Nephron (organoid): ENCODE results near the gene SLIT1.

ENCODE experiments used
- H3K27ac Mint-ChIP-seq, 3 experiments: 2 replicates each; pipeline ENCODE4 v1.8.0; 2020; ENCODE audit warnings: mixed read lengths in 3 of 3, mild to moderate bottlenecking in 2 of 3, moderate library complexity in 1 of 3
- H3K27me3 Mint-ChIP-seq: 2 replicates; pipeline ENCODE4 v1.8.0; 2021; ENCODE audit warnings: low read depth, mild to moderate bottlenecking, moderate library complexity, mixed read lengths
- H3K36me3 Mint-ChIP-seq: 2 replicates; pipeline ENCODE4 v1.8.0; 2020; ENCODE audit warnings: low read depth, mixed read lengths
- H3K4me1 Mint-ChIP-seq: 2 replicates; pipeline ENCODE4 v1.8.0; 2020; ENCODE audit warnings: mixed read lengths
- H3K4me3 Mint-ChIP-seq, 3 experiments: 2 replicates each; pipeline ENCODE4 v1.8.0; 2020; ENCODE audit warnings: mild to moderate bottlenecking in 3 of 3, mixed read lengths in 3 of 3, moderate library complexity in 2 of 3
- H3K9me3 Mint-ChIP-seq: 2 replicates; pipeline ENCODE4 v1.8.0; 2020; ENCODE audit warnings: mixed read lengths
- TF ChIP-seq, protein P1 (sequence below), 3 experiments: fragments of 200-600 bp; sonication (generic); IDR thresholded peaks; one replicate each; pipeline ENCODE4 v1.5.0; 2021; ENCODE audit warnings: antibody characterized with exemption in 3 of 3; ENCODE audit not compliant: unreplicated experiment in 3 of 3

SLIT1 gene

DNA sequence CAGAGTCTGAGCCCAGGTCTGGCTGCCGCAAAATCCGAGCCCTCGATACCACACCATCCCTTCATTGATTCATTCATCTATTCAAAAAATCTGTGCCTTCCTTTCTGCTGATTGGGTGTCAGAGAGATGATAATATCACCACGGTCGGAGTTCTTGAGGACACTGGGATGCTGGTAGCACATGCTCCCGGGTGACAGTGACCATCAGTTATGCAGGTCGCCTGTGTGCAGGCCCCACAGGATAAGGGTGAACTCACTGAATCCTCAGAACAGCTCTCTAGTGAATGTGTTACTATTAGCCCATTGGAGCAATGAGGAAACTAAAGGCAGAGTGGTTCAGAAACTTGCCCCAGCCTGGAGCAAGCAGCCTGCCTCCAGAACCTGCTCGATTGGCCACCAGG, 145.1 kb downstream of the SLIT1 start:
- no peaks in the 10 kb centered on the region for H3K36me3 Mint-ChIP-seq

DNA sequence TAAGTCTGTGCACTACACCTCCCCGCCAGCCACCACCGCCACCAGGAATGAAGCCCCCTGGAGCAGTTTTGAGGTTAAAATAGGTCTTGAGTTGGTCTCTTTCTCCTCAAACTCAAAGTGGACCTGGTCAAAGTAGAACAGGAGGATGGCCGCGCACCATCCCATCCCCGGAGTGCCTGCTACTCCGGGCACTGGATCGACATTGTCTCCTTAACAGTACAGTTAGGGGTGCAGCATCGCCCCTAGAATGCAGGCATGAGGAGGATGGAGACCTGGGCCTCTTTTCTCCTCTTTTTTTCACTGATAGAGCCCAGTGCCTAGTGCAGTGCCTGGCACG, 145.5 kb downstream of the SLIT1 start:
- Mint-ChIP-seq H3K4me3 (no peak overlapping the region), H3K4me1 (peaks cover 5% of the 10 kb centered on the region), H3K36me3 (no peaks in the 10 kb centered on the region), H3K27ac (no peak overlapping the region), H3K9me3 (no peaks in the 10 kb centered on the region), H3K27me3 (peaks cover 6% of the 10 kb centered on the region)
- TF ChIP-seq, protein P1, sequence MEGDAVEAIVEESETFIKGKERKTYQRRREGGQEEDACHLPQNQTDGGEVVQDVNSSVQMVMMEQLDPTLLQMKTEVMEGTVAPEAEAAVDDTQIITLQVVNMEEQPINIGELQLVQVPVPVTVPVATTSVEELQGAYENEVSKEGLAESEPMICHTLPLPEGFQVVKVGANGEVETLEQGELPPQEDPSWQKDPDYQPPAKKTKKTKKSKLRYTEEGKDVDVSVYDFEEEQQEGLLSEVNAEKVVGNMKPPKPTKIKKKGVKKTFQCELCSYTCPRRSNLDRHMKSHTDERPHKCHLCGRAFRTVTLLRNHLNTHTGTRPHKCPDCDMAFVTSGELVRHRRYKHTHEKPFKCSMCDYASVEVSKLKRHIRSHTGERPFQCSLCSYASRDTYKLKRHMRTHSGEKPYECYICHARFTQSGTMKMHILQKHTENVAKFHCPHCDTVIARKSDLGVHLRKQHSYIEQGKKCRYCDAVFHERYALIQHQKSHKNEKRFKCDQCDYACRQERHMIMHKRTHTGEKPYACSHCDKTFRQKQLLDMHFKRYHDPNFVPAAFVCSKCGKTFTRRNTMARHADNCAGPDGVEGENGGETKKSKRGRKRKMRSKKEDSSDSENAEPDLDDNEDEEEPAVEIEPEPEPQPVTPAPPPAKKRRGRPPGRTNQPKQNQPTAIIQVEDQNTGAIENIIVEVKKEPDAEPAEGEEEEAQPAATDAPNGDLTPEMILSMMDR (IDR thresholded peaks at IDR 0.05; ENCODE audit: unreplicated experiment in 3 of 3) = no peak

More for the DNA sequence above, 145.1 kb downstream of the SLIT1 start:
- Mint-ChIP-seq H3K4me3 (no peak overlapping the region), H3K4me1 (peaks cover 5% of the 10 kb centered on the region), H3K27ac (no peak overlapping the region), H3K27me3 (peaks cover 6% of the 10 kb centered on the region), H3K9me3 (no peaks in the 10 kb centered on the region)
- TF ChIP-seq, protein P1 (IDR thresholded peaks at IDR 0.05; ENCODE audit: unreplicated experiment in 3 of 3) = no peak

DNA sequence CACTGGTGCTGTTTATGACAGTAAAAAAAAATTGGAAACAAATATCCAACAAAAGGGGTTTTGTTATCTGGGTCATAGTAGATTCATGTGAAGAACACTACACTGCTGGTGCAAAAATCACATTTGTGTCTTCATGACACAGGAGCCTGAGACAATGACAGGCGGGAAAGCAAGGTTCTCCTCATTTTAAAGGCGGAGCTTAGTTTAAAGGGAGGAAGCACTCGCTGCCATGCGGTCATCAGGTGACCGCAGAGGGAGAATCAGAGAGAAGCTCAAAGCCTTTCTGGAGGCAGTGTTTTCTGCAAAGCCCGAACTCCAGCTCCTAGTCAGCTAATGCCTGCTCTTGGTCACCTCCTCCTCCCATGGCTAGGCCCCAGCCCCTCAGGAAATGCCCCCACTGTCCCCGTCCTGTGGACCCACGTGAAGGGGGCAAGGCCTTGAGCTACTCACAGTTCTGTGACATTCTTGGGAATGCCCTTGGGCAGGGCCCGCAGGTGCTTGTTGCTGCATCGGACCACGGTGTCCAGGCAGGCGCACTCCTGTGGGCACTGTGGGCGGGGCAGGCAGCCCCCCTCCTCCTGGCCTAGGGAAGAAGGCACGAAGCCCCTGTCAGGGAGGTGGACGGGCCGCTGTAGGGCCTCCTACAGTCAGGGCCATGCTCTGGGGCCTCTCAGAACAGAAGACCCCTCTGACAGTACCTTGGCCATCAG, 146.1 kb downstream of the SLIT1 start:
- Mint-ChIP-seq H3K27me3 (peaks cover 11% of the 10 kb centered on the region), H3K27ac (no peak overlapping the region), H3K4me1 (peaks cover 5% of the 10 kb centered on the region), H3K36me3 (no peaks in the 10 kb centered on the region), H3K4me3 (no peak overlapping the region), H3K9me3 (no peaks in the 10 kb centered on the region)
- TF ChIP-seq, protein P1 (IDR thresholded peaks at IDR 0.05; ENCODE audit: unreplicated experiment in 3 of 3) = no peak

DNA sequence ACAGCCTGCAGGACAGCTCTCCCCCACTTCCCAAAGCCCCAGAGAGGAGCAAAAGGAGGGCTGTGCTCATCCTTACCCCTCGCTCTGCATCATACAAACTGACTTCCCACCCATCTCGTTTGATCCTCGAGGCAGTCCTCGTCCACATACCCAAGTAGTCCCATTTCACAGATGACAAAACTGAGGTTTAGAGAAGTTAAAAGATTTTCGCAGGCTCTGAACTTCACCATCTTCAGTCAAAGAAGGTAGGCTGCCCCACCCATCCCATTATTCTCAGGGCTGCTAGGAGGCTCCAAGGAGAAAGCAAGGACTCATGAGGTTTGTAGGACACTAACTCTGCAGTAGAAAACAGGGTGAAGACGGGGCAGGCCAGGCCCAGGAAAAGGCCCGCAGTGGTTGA, 147.1 kb downstream of the SLIT1 start:
- TF ChIP-seq, protein P1 (IDR thresholded peaks at IDR 0.05; ENCODE audit: unreplicated experiment in 3 of 3) = no peak
- H3K4me1 Mint-ChIP-seq = peaks cover 5% of the 10 kb centered on the region

DNA sequence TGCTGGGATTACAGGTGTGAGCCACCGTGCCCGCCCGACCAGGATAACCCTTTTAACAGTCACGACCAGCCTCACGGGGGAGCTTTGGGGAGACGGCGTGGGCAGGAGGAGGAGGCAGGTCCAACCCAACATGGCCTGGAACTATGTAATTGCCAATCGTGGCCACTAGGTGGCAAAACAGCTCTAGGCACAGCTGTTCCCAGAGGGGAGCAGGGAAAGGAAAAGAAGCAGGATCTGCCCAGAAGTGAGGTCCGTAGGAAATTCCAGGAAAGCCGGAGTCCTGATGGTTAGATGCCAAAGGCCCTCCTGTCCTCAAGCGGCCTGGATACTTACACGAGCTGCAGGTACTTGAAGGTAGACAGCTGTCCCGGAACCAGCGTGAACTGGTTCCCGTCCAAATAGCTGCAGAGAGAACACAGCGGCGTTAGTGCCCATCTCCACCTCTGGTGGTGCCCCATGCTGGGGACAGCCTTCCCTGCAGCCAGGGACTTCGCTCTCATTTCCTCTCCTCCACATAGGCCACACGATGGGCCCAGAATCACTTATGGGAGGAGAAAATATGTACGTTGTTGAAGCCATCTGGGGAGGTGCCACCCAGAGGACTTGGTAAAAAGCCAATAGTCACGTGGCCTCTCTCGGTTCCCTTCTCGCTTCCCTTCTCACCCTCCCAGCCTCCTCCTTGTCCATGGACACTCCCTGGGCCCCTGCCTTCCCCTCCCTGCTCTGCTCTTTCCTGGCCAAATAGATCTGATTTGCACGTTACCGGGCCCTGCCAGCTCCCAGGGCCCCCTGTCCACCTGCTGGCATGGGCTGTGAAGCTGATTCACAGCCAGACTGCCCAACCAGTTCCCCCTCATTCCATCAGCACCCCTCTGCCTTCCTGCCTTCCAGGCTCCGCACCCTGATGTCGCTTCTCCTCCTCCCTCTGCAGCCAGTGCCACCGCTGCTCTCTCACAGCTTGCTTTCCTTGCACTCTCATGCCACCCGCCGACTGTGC, 148.1 kb downstream of the SLIT1 start:
- TF ChIP-seq, protein P1 (IDR thresholded peaks at IDR 0.05; ENCODE audit: unreplicated experiment in 3 of 3) = peak; percentile 71 to 81 (median 79)
- Mint-ChIP-seq H3K27me3 (peaks cover 13% of the 10 kb centered on the region), H3K4me1 (peaks cover 5% of the 10 kb centered on the region), H3K36me3 (no peaks in the 10 kb centered on the region), H3K9me3 (no peaks in the 10 kb centered on the region), H3K4me3 (peak overlapping the region in 1 of 3 experiments; percentile 13), H3K27ac (no peak overlapping the region)

More for the DNA sequence above, 147.1 kb downstream of the SLIT1 start:
- Mint-ChIP-seq H3K27ac (no peak overlapping the region), H3K27me3 (peaks cover 13% of the 10 kb centered on the region), H3K4me3 (no peak overlapping the region), H3K36me3 (no peaks in the 10 kb centered on the region), H3K9me3 (no peaks in the 10 kb centered on the region)
